ENCODE data around the gene DLX5. TPM values are rescaled to one million over a fixed set of nuclear protein-coding genes. Genes with fewer than 3 reads are reported as not detected.
A peak's percentile ranks its signal among the peaks of the same experiment; 100 is the strongest.
"Not testable (repeated sequence)": the region's sequence is repeated elsewhere in the genome, so short reads cannot be mapped to it uniquely, and the experiment has no call there.

The DLX5 gene
- 2.3 and 3.6 TPM in 2 replicates for total RNA-seq (2014; rRNA removed; shearing (Covaris generic))

- peaks cover 43% of the 10 kb centered on the region for H3K4me1 ChIP-seq (replicated peaks)
- peak within 1 kb of the TSS; percentile 61 for H3K4me3 ChIP-seq
- H3K9me3 ChIP-seq (replicated peaks) = no peaks in the 10 kb centered on the region; the same call in 1 of the 2 replicates
- no peaks in the 10 kb centered on the region for H3K27me3 ChIP-seq (replicated peaks)
- peaks cover 32% of the 10 kb centered on the region for H3K36me3 ChIP-seq
- H3K27ac ChIP-seq = peak within 1 kb of the TSS; percentile 15
- peak; percentile 82 to 85 for DNase-seq (ENCODE audit: low read depth in 1 of 2, low spot score in 2 of 2)
Measured at GRCh38 chr7:97024209-97025129, at the start of gene DLX5. Gene DLX5, minus strand, starts transcription at chr7:97024831. Its CDS starts 208 bp downstream, at chr7:97024623.

- H3K27ac ChIP-seq; H3K36me3 ChIP-seq; H3K9me3 ChIP-seq (replicated peaks); H3K27me3 ChIP-seq (replicated peaks); DNase-seq (ENCODE audit: low read depth in 1 of 2, low spot score in 2 of 2); H3K4me3 ChIP-seq; H3K4me1 ChIP-seq (replicated peaks): not testable (repeated sequence)
Measured at GRCh38 chr7:97072025-97072424, 47.4 kb upstream of the DLX5 start.

GRCh38 chr7:97064972-97065587, 40.4 kb upstream of the DLX5 start:
- H3K36me3 ChIP-seq = no peaks in the 10 kb centered on the region
- no peaks in the 10 kb centered on the region for H3K27me3 ChIP-seq (replicated peaks)
- no peak overlapping the region for H3K4me3 ChIP-seq
- H3K9me3 ChIP-seq (replicated peaks) = no peaks in the 10 kb centered on the region
- peak in 1 of 2 experiments; percentile 39 for DNase-seq (ENCODE audit: low read depth in 1 of 2, low spot score in 2 of 2)
- no peaks in the 10 kb centered on the region for H3K4me1 ChIP-seq (replicated peaks)
- no peak overlapping the region for H3K27ac ChIP-seq

- Histone ChIP-seq H3K27ac (no peak overlapping the region), H3K4me1 (replicated peaks) (no peaks in the 10 kb centered on the region), H3K4me3 (no peak overlapping the region), H3K27me3 (replicated peaks) (no peaks in the 10 kb centered on the region), H3K36me3 (no peaks in the 10 kb centered on the region), H3K9me3 (replicated peaks) (no peaks in the 10 kb centered on the region)
- no peak for DNase-seq (ENCODE audit: low read depth in 1 of 2, low spot score in 2 of 2)
Measured at GRCh38 chr7:97064020-97064419, 39.4 kb upstream of the DLX5 start.

- H3K4me3 ChIP-seq = no peak overlapping the region
- H3K9me3 ChIP-seq (replicated peaks) = no peaks in the 10 kb centered on the region
- H3K27ac ChIP-seq = no peak overlapping the region
- DNase-seq (ENCODE audit: low read depth in 1 of 2, low spot score in 2 of 2) = no peak
- H3K36me3 ChIP-seq = no peaks in the 10 kb centered on the region
- H3K4me1 ChIP-seq (replicated peaks) = no peaks in the 10 kb centered on the region
- H3K27me3 ChIP-seq (replicated peaks) = no peaks in the 10 kb centered on the region
Measured at GRCh38 chr7:97043281-97043680, 18.6 kb upstream of the DLX5 start.

GRCh38 chr7:97039374-97040065, 14.9 kb upstream of the DLX5 start:
- no peaks in the 10 kb centered on the region for H3K9me3 ChIP-seq (replicated peaks)
- H3K27ac ChIP-seq = no peak overlapping the region
- no peak for DNase-seq (ENCODE audit: low read depth in 1 of 2, low spot score in 2 of 2)
- no peaks in the 10 kb centered on the region for H3K36me3 ChIP-seq
- H3K4me1 ChIP-seq (replicated peaks) = 0 out of 2 replicates have a peak, but pooled peaks cover 5% of the 10 kb centered on the region
- H3K4me3 ChIP-seq = no peak overlapping the region
- no peaks in the 10 kb centered on the region for H3K27me3 ChIP-seq (replicated peaks)

GRCh38 chr7:97034213-97034852, 9.7 kb upstream of the DLX5 start:
- H3K4me1 ChIP-seq (replicated peaks); DNase-seq (ENCODE audit: low read depth in 1 of 2, low spot score in 2 of 2); H3K4me3 ChIP-seq; H3K27ac ChIP-seq; H3K36me3 ChIP-seq; H3K9me3 ChIP-seq (replicated peaks); H3K27me3 ChIP-seq (replicated peaks): not testable (repeated sequence)

- Histone ChIP-seq H3K27me3 (replicated peaks) (no peaks in the 10 kb centered on the region), H3K27ac (peak overlapping the region; percentile 52)
Measured at GRCh38 chr7:97027427-97028234, 3.0 kb upstream of the DLX5 start.

GRCh38 chr7:97026715-97027426, 2.2 kb upstream of the DLX5 start:
- peak overlapping the region; percentile 31 for H3K4me3 ChIP-seq
- peaks cover 30% of the 10 kb centered on the region for H3K4me1 ChIP-seq (replicated peaks)
- DNase-seq (ENCODE audit: low read depth in 1 of 2, low spot score in 2 of 2) = no peak
- peak overlapping the region; percentile 52 for H3K27ac ChIP-seq
- H3K9me3 ChIP-seq (replicated peaks) = no peaks in the 10 kb centered on the region; the same call in 1 of the 2 replicates
- H3K36me3 ChIP-seq = peaks cover 14% of the 10 kb centered on the region
- H3K27me3 ChIP-seq (replicated peaks) = no peaks in the 10 kb centered on the region

More at GRCh38 chr7:97027427-97028234, 3.0 kb upstream of the DLX5 start:
- peaks cover 8% of the 10 kb centered on the region; the same call in 1 of the 2 replicates for H3K36me3 ChIP-seq
- peaks cover 28% of the 10 kb centered on the region for H3K4me1 ChIP-seq (replicated peaks)
- peak; percentile 81 to 86 for DNase-seq (ENCODE audit: low read depth in 1 of 2, low spot score in 2 of 2)
- H3K9me3 ChIP-seq (replicated peaks) = no peaks in the 10 kb centered on the region; the same call in 1 of the 2 replicates
- peak overlapping the region; percentile 31 for H3K4me3 ChIP-seq

GRCh38 chr7:97025983-97026714, 1.5 kb upstream of the DLX5 start:
- peak overlapping the region; percentile 31 for H3K4me3 ChIP-seq
- peak overlapping the region; percentile 15; the same call in 1 of the 2 replicates for H3K27ac ChIP-seq
- peak in 1 of 2 experiments; percentile 62 for DNase-seq (ENCODE audit: low read depth in 1 of 2, low spot score in 2 of 2)
- peaks cover 21% of the 10 kb centered on the region for H3K36me3 ChIP-seq
- H3K27me3 ChIP-seq (replicated peaks) = no peaks in the 10 kb centered on the region
- no peaks in the 10 kb centered on the region; the same call in 1 of the 2 replicates for H3K9me3 ChIP-seq (replicated peaks)
- H3K4me1 ChIP-seq (replicated peaks) = peaks cover 38% of the 10 kb centered on the region

- peak overlapping the region; percentile 61 for H3K4me3 ChIP-seq
- peaks cover 40% of the 10 kb centered on the region for H3K4me1 ChIP-seq (replicated peaks)
- no peaks in the 10 kb centered on the region for H3K27me3 ChIP-seq (replicated peaks)
- no peak overlapping the region for H3K27ac ChIP-seq
- H3K36me3 ChIP-seq = peaks cover 31% of the 10 kb centered on the region
- no peak for DNase-seq (ENCODE audit: low read depth in 1 of 2, low spot score in 2 of 2)
- no peaks in the 10 kb centered on the region; the same call in 1 of the 2 replicates for H3K9me3 ChIP-seq (replicated peaks)
Measured at GRCh38 chr7:97025130-97025499, 484 bp upstream of the DLX5 start.

Data from SJSA1 (cell line).